ENCODE data around the gene CFC1B.
"Not testable (repeated sequence)": the region's sequence is repeated elsewhere in the genome, so short reads cannot be mapped to it uniquely, and the experiment has no call there.

The CFC1B gene

GRCh38 chr2:130566165-130566564 lies 45.1 kb downstream of the CFC1B start:
- not testable (repeated sequence) for DNase-seq (ENCODE audit: low read depth)

- DNase-seq (ENCODE audit: low read depth) = not testable (repeated sequence)
Observed at GRCh38 chr2:130571929-130572328, 50.9 kb downstream of the CFC1B start.

- DNase-seq (ENCODE audit: low read depth) = not testable (repeated sequence)
Observed at GRCh38 chr2:130574230-130574629, 53.2 kb downstream of the CFC1B start.

- not testable (repeated sequence) for DNase-seq (ENCODE audit: low read depth)
Observed at GRCh38 chr2:130576209-130576784, 55.3 kb downstream of the CFC1B start.

GRCh38 chr2:130577559-130577958 lies 56.5 kb downstream of the CFC1B start:
- DNase-seq (ENCODE audit: low read depth) = not testable (repeated sequence)
